ENCODE results near the gene LMOD3.

The LMOD3 gene

DNA sequence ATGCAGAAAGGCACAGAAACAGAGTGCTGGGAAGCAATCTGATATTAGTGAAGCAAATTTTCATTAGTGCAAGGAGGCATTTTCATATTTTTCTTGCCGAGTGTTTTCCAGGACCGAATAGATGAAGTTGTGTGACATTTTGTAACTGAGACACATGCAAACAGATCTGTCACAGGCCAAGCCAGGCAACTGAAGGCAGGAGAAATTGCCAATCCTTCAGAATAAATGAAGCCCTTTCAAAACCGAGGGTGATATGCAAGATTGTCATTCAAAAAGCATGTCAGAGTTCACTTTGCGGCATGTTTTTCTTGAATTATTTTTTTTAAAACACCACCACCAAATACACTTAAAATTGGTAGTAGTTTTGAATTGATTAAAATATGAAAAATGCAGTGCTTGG, 6.2 kb downstream of the LMOD3 start:
- no peak for DNase-seq (ENCODE audit: insufficient read length, low spot score)
- FAIRE-seq: no peak
- no peak for TF ChIP-seq POLR2A (IDR thresholded peaks at IDR 0.05; ENCODE audit: low read depth, low read length)

DNA sequence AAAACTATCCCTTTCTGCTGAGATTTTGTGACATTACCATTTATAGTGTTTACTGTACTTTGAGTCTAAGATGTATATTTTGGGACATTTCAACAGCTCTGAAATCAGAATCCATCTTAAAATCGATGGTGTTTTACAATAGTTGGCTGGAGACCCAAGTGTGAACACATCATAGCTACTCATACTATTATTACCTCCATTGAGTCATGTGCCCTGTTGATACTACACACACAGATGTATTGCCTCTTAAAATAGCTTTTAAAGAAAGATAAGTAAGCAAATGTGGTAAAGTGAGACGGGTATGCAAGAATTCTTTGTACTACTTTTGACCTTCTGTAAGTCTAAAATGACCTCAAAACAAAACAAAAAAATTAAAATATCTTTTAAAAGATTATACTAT, 6.7 kb downstream of the LMOD3 start:
- FAIRE-seq (no peak), DNase-seq (ENCODE audit: insufficient read length, low spot score) (no peak)
- no peak for TF ChIP-seq POLR2A (IDR thresholded peaks at IDR 0.05; ENCODE audit: low read depth, low read length)

DNA sequence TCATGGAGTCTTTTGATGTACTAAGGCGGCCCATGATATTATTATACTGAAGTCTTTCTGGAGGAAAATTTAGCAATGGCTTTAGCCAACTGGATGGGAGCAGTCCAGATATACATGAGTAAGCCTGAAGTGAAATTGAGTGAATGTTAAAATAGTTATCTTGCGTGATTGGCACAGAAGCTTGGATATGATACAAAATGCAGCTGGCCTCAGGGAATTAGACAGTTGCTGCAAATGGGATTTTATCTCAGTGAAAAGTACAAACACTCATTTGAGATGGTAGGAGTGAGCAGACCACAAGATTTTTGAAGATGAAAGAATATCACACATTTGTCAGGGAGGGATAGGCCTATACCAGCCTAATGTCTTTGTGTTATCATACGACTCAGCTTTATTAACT, 8.9 kb downstream of the LMOD3 start:
- TF ChIP-seq POLR2A (IDR thresholded peaks at IDR 0.05; ENCODE audit: low read depth, low read length): no peak
- FAIRE-seq: no peak
- DNase-seq (ENCODE audit: insufficient read length, low spot score): no peak

GRCh38 chr3:69110941-69111546, 11.4 kb downstream of the LMOD3 start:
- no peak for TF ChIP-seq POLR2A (IDR thresholded peaks at IDR 0.05; ENCODE audit: low read depth, low read length)
- no peak for FAIRE-seq
- no peak for DNase-seq (ENCODE audit: insufficient read length, low spot score)

GRCh38 chr3:69108811-69109210, 13.6 kb downstream of the LMOD3 start:
- TF ChIP-seq POLR2A (IDR thresholded peaks at IDR 0.05; ENCODE audit: low read depth, low read length): no peak
- no peak for FAIRE-seq
- no peak for DNase-seq (ENCODE audit: insufficient read length, low spot score)

DNA sequence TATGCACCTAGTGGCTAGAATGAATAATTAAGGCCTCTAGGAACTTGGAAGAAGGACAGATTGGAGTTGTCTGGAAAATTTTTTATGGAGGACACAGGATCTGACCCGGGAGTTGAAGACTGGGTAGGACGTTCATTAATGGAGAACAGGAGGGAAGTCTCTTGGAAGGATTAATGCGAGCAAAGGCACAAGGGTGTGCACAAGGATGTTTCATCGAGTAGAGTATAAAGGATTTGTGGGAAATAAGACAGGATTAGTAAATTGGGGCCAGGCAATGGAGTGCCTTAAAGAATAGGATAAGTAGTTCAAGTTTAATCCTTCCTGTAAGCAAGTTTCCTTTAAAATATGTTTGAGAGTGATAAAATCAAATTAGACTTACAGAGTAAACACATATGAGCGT, 14.6 kb downstream of the LMOD3 start:
- DNase-seq (ENCODE audit: insufficient read length, low spot score): no peak
- FAIRE-seq: no peak
- TF ChIP-seq POLR2A (IDR thresholded peaks at IDR 0.05; ENCODE audit: low read depth, low read length): no peak

DNA sequence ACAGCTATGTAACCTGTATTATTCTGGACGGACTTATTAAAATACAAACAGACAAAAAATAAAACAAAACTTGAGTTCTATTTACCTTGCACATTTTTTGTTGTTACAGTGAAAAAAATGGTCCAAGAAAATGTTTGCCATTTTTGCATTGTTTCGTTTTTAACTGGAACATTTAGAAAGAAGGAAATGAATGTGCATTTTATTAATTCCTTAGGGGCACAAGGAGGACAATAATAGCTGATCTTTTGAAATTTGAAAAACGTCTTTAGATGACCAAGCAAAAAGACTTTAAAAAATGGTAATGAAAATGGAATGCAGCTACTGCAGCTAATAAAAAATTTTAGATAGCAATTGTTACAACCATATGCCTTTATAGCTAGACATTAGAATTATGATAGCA, 17.1 kb downstream of the LMOD3 start:
- FAIRE-seq (peak; percentile 76), DNase-seq (ENCODE audit: insufficient read length, low spot score) (no peak)
- TF ChIP-seq POLR2A (IDR thresholded peaks at IDR 0.05; ENCODE audit: low read depth, low read length): no peak

DNA sequence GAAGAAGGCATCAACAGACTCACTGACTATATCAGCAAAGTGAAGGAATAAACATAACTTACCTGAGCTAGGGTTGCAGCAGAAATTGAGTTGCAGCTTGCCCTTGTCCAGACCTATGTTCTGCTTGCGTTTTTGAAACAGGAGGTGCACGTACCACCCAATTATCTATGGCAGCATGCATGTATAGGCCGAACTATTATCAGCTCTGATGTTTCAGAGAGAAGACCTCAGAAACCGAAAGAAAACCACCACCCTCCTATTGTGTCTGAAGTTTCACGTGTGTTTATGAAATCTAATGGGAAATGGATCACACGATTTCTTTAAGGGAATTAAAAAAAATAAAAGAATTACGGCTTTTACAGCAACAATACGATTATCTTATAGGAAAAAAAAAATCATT, 17.8 kb downstream of the LMOD3 start:
- FAIRE-seq (no peak), DNase-seq (ENCODE audit: insufficient read length, low spot score) (no peak)
- TF ChIP-seq POLR2A (IDR thresholded peaks at IDR 0.05; ENCODE audit: low read depth, low read length): no peak

DNA sequence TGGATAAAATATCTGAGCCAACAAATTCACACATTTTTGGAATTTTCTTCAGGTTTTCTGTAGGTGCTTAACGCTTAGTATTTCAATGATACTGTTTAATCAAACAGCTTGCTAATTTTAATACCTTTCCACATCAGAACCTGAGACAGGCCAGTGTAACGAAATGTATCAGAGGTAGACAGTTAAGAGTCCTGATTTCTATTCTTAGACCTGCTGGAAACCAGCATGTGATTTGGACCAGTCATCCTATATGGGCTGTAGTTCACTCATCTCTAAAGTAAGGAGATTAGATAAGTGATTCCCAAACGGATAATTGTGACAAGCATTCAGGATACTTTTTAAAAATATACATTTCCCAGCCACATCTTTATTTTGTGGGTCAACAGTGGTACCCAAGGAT, 19.3 kb downstream of the LMOD3 start:
- TF ChIP-seq POLR2A (IDR thresholded peaks at IDR 0.05; ENCODE audit: low read depth, low read length): no peak
- FAIRE-seq: no peak
- no peak for DNase-seq (ENCODE audit: insufficient read length, low spot score)

- FAIRE-seq: no peak
- DNase-seq (ENCODE audit: insufficient read length, low spot score): no peak
- TF ChIP-seq POLR2A (IDR thresholded peaks at IDR 0.05; ENCODE audit: low read depth, low read length): no peak
These were observed 20.0 kb downstream of the LMOD3 start for GRCh38 chr3:69102384-69102783.

GRCh38 chr3:69099576-69099975, 22.8 kb downstream of the LMOD3 start:
- FAIRE-seq: no peak
- DNase-seq (ENCODE audit: insufficient read length, low spot score): no peak
- TF ChIP-seq POLR2A (IDR thresholded peaks at IDR 0.05; ENCODE audit: low read depth, low read length): no peak

DNA sequence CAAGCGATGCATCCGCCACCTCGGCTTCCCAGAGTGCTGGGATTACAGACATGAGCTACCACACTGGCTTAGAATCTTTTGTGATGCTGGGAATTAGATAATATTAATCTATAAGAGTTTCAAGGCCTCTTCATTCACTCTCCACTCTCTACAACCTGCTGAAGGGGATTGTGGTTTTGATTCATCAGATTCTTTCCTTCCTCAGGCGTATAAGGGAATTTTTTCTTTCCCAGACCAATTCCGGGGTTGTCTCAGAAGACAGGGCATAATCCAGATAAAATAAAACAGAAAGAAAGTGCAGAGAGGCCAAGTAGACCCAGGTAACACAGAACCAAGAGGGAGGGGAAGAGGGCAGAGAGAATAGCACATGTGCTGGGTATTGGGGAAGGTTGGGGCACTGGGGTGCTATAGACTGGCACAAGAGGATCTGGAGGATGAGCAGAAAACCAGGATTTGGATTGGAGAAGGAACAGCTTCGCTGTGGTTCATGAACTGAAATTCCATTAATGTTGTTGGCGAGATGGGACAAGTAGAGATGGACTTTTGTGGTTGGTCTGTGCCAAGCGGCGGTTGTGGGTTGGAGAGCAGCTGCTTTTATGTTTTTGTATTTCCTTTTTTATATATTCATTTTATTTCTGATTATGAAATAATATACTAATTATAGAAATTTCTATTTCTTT, 24.8 kb downstream of the LMOD3 start:
- TF ChIP-seq POLR2A (IDR thresholded peaks at IDR 0.05; ENCODE audit: low read depth, low read length): no peak
- no peak for FAIRE-seq
- no peak for DNase-seq (ENCODE audit: insufficient read length, low spot score)

GRCh38 chr3:69096299-69096698, 26.1 kb downstream of the LMOD3 start:
- FAIRE-seq: no peak
- DNase-seq (ENCODE audit: insufficient read length, low spot score): no peak
- no peak for TF ChIP-seq POLR2A (IDR thresholded peaks at IDR 0.05; ENCODE audit: low read depth, low read length)

DNA sequence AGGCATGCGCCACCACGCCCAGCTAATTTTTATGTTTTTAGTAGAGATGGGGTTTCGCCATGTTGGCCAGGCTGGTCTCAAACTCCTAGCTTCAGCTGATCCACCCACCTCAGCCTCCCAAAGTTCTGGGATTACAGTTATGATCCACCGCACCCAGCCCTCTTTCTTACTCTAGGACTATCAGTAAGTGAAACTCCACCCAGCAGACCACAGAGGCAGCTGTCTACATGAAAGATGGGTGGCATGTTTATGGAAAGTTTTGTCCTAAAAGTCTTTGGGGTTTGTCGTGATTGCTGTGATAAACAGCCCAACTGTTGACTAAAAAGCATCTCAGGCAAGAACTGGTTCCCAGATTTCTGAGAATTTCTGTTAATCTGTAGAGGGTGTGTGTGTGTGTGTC, 26.8 kb downstream of the LMOD3 start:
- DNase-seq (ENCODE audit: insufficient read length, low spot score) (no peak), FAIRE-seq (no peak)
- TF ChIP-seq POLR2A (IDR thresholded peaks at IDR 0.05; ENCODE audit: low read depth, low read length): no peak

GRCh38 chr3:69094467-69095205, 27.8 kb downstream of the LMOD3 start:
- FAIRE-seq (peak; percentile 65), DNase-seq (ENCODE audit: insufficient read length, low spot score) (no peak)
- no peak for TF ChIP-seq POLR2A (IDR thresholded peaks at IDR 0.05; ENCODE audit: low read depth, low read length)

All from H54 (cell line).